Measurements from ENCODE around the gene ZNF385D.

The ZNF385D gene

DNA sequence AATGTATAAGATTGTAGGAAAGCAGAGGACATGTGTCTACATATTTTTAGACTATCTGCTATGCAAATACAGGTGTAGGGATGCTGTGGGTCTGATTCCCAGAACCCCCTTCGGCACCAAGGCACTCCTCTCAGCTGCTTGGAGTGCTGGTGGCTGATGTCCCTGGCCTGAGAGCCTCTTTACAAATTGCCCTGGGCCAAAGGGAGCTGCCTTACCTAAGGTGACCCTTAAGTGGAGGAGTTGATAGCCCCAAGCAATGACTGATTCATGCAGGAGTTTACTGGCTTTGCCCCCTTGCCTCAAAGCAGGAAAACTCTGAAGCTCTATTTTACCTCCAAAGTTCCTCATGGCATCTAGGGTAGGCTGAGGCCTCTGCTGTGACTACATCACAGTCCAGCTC lies 83.0 kb downstream of the ZNF385D start:
- no peak for DNase-seq

DNA sequence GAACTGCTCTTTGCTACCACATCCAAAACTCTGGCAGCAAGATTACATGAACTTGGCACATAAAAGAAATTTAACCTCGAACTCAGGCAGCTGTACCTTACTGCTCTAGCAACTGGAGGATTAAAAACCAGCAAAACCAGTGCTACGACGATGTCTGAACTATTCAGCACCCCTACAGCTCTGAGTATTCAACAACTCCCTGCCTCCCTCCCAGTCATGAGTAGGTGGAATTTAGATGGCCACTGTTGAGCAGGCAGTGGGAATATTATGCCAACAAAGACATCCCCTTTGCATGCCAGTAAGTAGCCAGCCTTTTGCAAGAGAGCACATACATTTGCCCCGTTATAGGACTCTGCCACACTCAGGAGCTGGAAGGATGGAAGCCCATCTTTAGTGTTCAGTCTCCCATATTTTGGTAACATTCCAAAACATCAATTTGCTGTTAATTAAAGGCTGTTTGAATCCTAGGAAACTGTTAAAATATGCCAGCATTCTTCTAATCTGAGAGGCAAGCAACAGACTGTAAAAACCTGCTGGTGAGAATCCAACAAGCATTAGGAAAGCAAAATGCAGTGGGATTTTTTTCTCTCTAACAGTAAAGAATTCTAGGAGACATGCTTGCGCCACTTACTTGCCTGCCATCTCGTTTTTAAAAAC lies 85.4 kb downstream of the ZNF385D start:
- DNase-seq = no peak

DNA sequence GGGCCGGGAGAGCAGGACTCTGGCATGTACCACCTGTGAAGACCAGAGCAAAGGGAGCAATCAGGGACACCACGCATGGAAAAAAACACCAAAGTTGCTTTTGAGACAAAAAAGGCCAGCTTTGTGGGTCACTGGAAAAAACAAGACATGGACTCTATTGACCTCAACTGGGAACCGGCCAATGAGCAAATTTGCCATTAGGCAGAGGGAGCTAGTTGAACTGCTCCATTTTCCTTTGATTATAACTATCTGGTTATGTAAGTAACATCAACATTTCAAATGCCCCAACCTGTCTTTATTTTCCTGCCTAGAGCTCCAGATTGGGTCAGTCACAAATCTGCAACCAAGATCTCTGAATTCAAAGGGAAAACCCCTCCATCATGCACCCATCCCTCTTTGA lies 86.0 kb downstream of the ZNF385D start:
- no peak for DNase-seq

DNA sequence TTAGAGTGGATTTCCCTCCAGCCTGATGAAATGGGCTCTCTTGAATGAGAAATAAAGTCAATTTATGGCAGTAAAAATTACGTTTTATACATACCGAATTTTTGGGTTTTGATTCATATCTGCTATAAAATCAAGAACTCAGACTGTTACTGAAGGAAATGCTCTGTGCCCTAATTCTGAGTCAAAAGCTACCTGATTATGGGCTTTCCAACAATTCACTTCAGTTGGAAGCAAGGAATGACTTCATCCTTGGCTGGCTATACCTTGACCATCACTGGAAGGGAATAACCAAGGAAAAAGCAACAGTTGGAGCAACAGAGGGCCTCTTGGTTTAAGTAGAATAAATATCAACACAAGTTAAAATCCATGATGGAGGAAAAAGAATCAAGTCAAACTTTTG lies 88.6 kb downstream of the ZNF385D start:
- DNase-seq = no peak

DNA sequence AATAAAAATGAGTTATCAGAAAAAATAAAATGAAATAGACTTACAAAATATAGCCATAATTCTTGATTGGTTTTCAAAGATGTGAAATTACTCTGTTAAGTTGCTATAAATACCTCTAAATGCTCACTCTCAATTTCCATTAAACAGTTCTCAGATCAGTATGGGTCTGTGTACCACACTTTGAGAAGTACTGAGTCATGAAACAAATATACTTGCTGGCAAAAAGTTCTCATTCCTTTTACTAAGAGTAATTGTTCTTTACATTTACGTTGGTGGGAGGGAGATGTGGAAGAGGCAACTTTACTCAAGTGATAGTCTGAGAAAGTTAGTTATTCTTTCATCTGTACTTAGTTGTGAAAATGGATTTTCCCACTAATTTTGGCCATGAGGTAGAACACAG lies 96.3 kb downstream of the ZNF385D start:
- no peak for DNase-seq

DNA sequence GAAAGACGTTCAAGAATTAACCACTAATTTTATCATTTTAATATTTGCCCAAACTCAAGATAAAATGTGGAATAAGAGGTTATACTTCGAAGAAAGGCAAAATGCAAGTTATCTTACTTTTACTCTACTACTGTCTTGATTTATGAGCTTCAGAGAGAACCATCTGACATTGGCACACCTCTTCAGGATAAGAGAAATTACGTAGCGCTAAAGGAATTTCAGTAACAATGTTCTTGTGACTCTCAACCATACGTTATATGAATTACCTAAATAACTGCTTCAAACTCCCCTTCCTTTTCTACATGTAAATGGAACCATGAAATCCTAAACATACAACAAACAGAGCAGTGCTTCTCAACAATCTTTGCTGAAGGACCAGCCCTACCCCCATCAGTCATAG lies 96.8 kb downstream of the ZNF385D start:
- no peak for DNase-seq

DNA sequence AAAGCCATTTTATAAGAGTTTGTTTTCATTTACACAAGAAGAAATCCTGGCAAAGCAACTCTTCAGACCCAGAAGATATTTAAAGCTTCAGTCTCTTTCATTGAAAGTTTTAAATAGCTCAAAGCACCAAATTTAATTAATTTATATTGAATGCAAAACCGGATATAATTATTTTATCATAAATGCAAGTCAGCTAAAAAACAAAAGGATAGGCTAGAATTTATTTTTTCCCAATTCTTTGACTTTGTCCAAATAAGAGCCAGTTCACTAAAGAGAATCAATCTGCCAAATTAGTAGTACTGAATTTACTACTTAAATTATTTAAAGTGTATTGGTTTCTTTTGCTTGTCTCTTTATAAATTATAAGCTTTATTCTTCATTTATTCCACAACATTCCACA lies 101.5 kb downstream of the ZNF385D start:
- DNase-seq = no peak

DNA sequence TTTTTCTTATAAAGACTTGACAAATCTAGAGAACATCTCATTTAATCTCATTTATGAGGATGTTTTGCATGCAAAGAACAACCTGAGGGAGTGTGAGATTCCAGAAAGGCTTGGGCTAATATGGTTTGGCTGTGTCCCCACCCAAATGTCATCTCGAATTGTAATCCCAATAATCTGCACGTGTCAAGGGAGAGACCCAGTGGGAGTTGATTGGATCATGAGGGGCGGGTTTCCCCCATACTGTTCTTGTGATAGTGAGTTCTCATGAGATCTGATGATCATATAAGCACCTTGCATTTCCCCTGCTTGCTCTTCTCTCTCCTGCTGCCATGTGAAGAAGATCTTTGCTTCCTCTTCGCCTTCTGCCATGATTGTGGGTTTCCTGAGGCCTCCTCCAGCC lies 103.0 kb downstream of the ZNF385D start:
- DNase-seq = no peak

DNA sequence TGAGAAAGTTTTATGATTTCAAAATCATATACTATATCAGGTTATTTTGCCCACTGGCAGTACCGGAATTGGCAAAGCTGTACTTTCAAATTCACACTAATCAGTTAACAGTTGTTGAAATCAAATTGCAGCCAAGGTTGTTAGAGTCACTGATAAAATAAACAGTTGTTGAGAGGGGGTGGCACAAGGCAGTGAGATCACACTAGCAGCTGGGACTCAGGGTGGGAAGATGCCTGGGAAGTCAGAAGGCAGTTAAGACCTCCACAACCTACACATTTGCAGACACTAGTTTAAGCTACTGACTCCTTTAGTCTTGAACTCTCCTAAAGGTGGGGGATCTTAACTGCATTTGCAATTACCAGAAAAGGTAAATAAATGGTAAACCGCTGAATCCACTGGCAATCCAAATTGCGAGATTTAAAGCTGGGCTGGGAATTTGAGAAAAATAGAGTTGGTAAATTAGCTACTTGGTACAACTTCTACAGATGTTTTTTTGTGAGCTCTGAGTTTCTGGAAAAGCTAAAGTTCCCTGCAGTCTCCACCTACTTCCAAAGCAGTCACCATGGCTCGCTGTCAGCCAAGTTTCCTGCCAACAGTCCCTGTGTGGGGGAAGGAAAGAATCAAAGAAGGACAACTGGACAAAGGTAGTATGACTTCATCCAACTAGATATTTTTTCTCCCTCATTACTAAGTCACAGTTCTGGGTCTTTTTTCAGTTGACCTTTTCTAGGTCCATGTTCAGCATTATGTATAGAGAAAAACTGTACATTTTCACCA lies 105.7 kb downstream of the ZNF385D start:
- DNase-seq = no peak

DNA sequence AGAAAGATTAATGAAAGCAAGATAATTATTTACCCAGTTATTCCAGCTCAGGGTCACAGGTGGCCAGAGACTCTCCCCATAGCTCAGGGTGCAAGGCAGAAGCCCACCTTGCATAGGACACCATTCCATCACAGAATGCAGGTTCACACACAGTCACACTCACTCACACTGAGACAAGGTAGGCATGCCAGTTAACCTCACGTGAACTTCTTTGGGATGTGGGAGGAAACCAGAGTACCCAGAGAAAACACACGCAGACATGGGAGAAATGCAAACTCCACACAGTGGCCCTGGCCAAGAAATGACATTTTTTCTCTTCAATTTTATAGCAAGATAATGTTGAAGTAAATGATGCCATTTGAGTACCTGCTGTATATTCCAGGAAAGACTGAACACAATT lies 106.7 kb downstream of the ZNF385D start:
- no peak for DNase-seq

DNA sequence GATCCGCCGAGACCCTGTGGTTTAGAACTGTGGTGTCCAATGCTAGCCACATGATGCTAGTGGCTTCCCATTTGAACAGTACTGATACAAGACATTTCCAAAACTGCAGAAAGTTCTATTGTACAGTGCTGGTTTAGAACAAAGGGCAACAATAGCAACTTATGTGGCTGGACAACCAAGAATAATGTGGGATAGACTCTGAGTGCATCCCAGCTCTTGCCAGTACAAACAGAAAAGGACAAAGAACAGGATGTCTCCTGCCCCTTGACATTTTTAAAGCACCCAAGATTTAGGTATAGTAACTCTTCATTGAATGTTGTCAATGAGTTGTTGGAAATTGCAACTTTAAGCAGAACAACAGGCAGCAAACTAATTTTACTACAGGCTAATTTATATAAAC lies 107.3 kb downstream of the ZNF385D start:
- no peak for DNase-seq

DNA sequence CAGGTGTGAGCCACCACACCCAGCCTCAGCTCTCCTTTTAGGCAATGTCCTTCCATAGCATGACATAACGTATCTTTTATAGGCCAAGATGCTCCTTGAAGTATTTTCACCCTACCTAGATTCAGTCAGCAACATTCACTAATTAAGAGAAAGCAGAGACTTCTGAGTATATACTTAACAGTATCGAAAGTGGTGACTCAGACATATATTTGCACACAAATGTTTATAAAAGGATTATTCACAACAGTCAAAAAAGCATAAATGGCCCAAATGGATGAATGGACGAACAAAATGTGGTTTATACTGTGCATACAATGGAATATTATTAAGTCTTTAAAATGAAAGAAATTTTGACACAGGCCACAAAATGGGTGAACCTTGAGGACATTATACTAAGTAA lies 108.6 kb downstream of the ZNF385D start:
- DNase-seq = no peak

DNA sequence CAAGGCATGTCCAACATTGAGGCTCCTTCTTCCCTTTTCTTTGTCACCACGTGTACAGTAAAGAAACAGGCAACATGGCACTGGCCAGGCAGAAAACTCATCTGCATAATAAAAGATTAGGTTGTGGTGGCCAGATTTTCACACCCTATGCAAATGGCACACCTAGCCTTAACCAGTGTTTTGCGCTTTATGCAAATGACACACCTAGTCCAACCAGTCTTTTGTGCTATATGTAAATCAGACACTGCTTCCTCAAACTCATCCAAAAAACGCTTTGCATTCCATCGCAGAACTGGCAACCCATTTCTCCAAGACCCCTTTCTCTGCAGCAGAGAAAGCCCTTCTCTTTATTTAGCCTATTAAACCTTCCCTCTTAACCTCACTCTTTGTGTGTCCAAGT lies 109.1 kb downstream of the ZNF385D start:
- DNase-seq = no peak

DNA sequence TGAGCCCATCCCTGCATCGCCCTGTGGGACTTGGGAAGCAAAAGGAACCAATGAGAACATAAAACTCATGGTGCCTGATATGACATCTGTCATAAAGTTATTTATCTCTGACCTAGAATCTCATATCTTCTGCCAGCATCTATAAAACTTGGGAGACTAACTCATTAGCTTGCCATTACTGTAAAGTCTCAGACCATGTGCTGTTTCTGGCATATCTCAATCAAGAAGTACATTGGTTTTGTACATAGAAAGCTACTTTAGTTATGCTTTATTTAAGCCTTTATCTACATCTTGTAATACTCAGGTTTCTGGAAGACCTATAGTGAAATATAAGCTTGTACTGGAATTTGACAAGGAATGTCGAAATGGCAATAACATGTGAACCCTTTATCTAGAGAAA lies 112.5 kb downstream of the ZNF385D start:
- DNase-seq = no peak

DNA sequence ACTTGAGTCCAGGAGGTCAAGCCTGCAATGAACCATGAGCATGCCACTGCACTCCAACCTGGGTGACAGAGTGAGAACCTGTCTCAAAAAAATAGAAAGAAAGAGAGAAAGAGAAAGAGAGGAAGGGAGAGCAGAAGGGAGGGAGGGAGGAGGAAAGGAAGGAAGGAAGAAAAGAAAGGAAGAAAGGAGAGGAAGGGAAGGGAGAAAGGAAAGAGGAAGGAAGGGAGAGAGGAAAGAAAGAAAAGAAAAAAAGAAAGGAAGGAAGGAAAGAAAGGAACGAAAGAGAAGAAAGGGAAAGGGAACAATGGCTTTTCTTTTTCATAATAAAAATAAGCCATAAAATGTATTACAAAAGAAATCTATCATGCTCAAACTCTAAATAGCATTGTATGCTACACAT lies 116.9 kb downstream of the ZNF385D start:
- DNase-seq = no peak

DNA sequence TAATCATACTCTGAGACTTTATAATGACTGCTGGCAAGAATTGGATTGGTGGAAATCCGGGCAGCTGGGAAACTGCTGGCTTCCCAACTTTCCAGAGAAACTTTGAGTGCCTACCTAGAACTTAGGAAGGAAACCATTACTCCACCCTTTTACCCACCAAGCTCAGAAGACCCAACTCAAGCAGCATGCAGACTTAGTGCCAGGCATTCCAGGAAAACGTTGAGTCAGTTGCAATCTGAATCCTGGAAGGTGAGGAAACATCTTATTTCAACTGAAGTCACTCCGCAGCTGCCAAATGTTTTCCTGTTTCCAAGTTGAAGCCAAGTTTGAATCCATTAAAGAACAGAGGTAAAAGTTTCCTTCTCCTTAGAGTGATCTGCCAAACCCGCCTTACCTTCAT lies 126.5 kb downstream of the ZNF385D start:
- DNase-seq = no peak

DNA sequence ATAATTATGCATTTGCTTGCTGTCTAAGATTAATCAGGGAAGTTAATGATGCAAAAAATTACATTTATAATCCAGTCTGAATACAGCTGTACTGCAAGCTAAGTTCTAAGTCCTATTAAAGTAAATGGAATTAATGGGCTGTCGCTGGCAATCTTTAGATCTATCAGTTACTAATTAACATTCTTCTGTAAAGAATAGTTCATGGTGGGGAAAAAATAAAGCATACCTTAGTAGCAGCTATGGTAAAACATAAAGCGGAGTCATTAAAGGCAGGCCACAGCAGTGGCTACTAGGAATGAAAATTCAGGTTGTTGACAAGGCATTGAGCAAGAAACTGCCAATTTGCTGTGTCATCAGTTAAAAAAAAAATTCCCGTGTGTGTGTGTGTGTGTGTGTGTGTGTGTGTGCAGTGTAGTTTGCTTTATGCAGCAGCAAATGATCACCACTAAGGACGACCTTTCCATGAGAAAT lies 129.8 kb downstream of the ZNF385D start:
- no peak for DNase-seq

DNA sequence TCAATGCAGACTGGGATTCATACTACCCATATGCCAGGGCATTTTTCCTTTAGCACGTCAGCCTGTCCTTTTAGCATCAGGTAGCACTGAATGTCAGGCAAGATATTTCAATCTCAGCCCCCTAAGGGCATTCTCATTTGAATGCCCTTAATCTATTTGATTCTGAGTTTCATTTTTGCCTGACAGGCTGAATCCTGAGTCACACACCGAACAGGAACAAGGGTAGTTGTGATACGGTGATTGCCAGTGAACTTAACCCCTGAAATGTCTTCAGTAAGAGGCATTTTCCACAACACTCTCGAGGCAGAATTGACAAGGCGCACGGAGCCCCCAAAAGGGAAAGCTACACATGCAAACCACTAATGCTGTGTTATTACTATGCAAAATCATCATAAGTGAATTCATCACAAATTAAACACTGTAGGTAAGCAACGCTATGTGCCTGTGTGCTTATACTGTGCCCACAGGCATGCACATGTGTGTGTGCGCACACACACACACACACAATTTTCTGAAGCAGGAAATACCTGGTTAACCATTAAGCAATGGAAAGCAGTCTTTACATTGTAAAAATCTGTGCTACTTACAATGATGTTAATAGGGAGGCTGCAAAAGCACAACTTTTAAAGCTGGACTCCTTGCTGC lies 130.4 kb downstream of the ZNF385D start:
- DNase-seq = no peak

DNA sequence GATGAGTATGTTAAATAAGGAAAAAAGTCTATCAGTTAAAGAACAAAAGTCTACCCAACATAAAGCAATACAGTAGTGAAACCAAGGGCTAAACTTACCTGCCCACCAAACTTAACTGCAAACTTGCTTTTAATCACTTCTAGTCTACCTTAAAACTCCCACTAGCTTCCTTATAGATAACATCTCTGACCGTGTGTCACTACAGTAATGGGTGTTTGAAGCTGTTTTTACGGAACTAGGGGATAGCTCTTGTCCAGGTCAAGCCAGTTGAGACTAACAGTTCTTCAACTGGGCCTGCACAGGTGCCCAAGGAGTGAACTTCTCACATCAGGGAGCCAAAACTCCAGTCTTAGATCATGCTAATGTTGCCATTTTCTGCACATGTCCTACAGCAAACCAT lies 132.3 kb downstream of the ZNF385D start:
- no peak for DNase-seq

DNA sequence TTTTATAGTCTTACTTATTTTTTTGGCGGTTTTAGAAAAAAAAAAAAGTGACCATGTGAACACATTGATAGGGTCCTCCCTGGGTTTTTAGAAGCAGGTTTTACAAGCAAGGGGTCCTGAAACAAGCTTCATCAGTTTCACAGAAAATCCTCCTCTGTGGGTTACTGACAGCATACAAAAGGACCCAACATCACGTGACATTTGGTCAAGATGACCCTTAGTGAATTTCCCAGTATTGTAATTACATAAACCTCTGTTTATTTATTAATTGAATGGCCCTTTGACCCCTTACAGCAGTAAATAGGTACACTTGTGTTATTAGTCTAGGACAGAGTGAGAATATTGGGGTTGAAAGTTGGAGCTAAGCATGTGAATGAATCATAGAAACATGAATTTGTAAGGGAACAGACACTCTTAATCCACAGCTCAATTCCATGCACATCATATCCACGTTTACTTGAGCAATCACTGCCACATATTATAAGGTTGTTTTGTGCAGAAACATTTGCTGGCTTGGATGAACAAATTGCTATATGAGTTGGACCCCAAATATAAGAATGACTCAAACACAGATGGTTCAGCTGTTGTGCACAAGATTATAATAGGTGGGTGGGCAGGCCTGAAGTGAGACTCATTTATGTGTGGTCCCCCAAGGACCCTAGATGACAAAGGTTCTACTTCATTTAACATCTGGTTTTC lies 137.5 kb downstream of the ZNF385D start:
- no peak for DNase-seq

DNA sequence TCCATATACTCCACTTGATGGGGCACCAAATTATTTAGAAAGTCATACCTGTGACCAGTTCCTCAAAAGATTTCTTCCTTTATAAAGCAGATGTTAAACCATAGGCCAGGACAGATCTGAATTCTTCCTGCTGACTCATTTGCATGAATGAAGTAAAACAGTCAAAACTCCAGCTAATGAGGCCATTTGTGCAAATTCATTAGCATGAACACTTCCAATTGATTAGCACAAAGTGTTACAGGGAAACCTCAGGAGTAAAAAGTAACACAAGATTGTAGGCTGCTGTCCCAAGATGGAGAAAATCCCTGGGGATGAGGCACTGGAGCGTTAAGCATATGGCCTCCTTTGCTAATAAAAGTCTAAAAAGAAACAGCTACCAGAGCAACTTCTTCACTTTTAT lies 149.8 kb downstream of the ZNF385D start:
- DNase-seq = no peak

DNA sequence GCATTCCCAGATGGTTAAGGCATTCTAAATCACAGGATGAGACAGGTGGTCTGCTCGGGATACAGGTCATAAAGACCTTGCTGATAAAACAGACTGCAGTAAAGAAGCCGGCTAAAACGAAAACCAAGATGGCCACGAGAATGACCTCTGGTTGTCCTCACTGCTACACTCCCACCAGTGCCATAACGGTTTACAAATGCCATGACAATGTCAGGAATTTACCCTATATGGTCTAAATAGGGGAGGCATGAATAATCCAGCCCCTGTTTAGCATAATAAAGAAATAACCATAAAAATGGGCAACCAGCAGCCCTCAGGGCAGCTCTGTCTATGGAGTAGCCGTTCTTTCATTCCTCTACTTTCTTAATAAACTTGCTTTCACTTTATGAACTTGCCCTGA lies 151.1 kb downstream of the ZNF385D start:
- DNase-seq = no peak

DNA sequence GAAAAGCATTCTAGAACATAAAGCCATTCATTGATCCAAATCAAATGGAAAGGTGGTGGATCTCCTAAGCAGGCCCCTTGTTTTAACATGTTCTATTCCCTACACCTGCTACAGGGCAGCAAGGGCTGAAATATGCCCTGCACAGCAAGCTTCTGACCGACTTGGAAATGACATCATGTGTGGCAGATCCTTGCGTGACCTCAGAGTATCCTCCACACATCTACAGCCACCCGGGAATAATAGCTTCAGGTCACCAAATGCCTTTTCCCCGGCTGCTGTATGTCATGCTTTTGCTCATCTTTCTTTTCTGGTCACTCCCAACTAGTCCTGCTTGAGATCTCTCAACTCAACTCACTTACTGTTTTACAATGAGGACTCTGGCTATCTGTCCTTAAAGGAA lies 158.2 kb downstream of the ZNF385D start:
- no peak for DNase-seq

DNA sequence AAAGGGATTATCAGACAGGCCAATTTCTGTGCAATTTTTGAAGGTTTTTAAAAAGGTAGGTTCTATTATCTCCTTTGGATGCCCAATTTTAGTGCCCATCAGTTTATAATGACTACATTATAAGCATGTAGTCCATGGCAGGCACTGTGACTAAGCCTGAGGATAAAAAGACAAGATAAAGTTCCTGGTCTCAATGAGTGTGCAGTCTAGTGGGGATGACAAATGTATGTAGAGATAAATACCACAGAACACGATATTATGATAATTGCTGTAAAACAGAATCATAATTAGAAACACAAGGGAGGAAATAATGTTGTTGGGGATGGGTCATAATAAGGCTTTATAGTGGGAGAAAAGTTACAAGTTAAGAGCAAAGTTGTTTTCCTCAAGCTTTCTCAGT lies 163.1 kb downstream of the ZNF385D start:
- no peak for DNase-seq
